Fibroblast of peridontal ligament (primary cell): ENCODE results near the gene AOX1.
A peak's percentile ranks its signal among the peaks of the same experiment; 100 is the strongest.
"Not testable (repeated sequence)": the region's sequence is repeated elsewhere in the genome, so short reads cannot be mapped to it uniquely, and the experiment has no call there.

Source experiments
- DNase-seq: peaks from one replicate; pipeline ENCODE4 v3.0.0-alpha.2; 2010; ENCODE audit errors: extremely low read depth

The AOX1 gene

GRCh38 chr2:200602584-200602983 is 16.8 kb downstream of the AOX1 start:
- DNase-seq: no peak

- peak; percentile 35 for DNase-seq
These were observed 18.2 kb downstream of the AOX1 start for GRCh38 chr2:200603972-200604371.

GRCh38 chr2:200604571-200605255 is 18.9 kb downstream of the AOX1 start:
- DNase-seq: no peak

GRCh38 chr2:200608341-200609027 is 22.7 kb downstream of the AOX1 start:
- DNase-seq: no peak

- DNase-seq: peak; percentile 86
These were observed 23.3 kb downstream of the AOX1 start for GRCh38 chr2:200609028-200609614.

GRCh38 chr2:200610217-200610616 is 24.4 kb downstream of the AOX1 start:
- DNase-seq: not testable (repeated sequence)

GRCh38 chr2:200613692-200614091 is 27.9 kb downstream of the AOX1 start:
- DNase-seq: no peak

- no peak for DNase-seq
These were observed 28.4 kb downstream of the AOX1 start for GRCh38 chr2:200614249-200614648.

GRCh38 chr2:200615247-200615646 is 29.4 kb downstream of the AOX1 start:
- peak; percentile 67 for DNase-seq

GRCh38 chr2:200616193-200616592 is 30.4 kb downstream of the AOX1 start:
- peak; percentile 67 for DNase-seq

- peak; percentile 79 for DNase-seq
These were observed 30.8 kb downstream of the AOX1 start for GRCh38 chr2:200616656-200617055.

GRCh38 chr2:200617156-200618053 is 31.6 kb downstream of the AOX1 start:
- peak; percentile 49 for DNase-seq

GRCh38 chr2:200618054-200618419 is 32.2 kb downstream of the AOX1 start:
- DNase-seq: no peak

- peak; percentile 92 for DNase-seq
These were observed 32.8 kb downstream of the AOX1 start for GRCh38 chr2:200618590-200619021.

GRCh38 chr2:200619279-200619678 is 33.5 kb downstream of the AOX1 start:
- DNase-seq: no peak

- no peak for DNase-seq
These were observed 35.0 kb downstream of the AOX1 start for GRCh38 chr2:200620606-200621390.

- no peak for DNase-seq
These were observed 36.3 kb downstream of the AOX1 start for GRCh38 chr2:200622106-200622505.

- DNase-seq: no peak
These were observed 38.2 kb downstream of the AOX1 start for GRCh38 chr2:200624026-200624425.

- no peak for DNase-seq
These were observed 38.8 kb downstream of the AOX1 start for GRCh38 chr2:200624658-200625057.

GRCh38 chr2:200625282-200625681 is 39.5 kb downstream of the AOX1 start:
- no peak for DNase-seq

- peak; percentile 38 for DNase-seq
These were observed 40.1 kb downstream of the AOX1 start for GRCh38 chr2:200625958-200626363.
